Uterine smooth muscle cell (primary cell): Measurements from ENCODE around the gene RAB14. TPM values are rescaled to one million over a fixed set of nuclear protein-coding genes. Genes with fewer than 3 reads are reported as not detected.

Experiments used
- total RNA-seq: library from RNA; depleted of rRNA; stranded (reverse); fragments of >200 nt; gene quantifications from 2 replicates; pipeline ENCODE4 v1.2.3, GENCODE V29; 2014

RAB14 gene
- 24.4 and 25.9 TPM in 2 replicates for total RNA-seq

GRCh38 chr9:121201738-121202533 is at the start of gene RAB14:
Gene RAB14, minus strand, starts transcription at chr9:121201869. Its CDS starts 8,457 bp downstream, at chr9:121193412.

Other genes with a start within 250 kb of the RAB14 start
- 8.0 and 9.1 TPM in 2 replicates for gene C5, start 151.6 kb downstream of the RAB14 start, total RNA-seq
- 7.9 and 17.4 TPM in 2 replicates for gene CNTRL, start 126.9 kb downstream of the RAB14 start, total RNA-seq
- 308 and 530 TPM in 2 replicates for gene GSN, start 66.3 kb upstream of the RAB14 start, total RNA-seq
- gene STOM, start 168.4 kb upstream of the RAB14 start, total RNA-seq, result 62.5 and 118 TPM in 2 replicates